Fibroblast of mammary gland (primary cell): Measurements from ENCODE around the gene PRR23C.
A peak's percentile ranks its signal among the peaks of the same experiment; 100 is the strongest.
"Not testable (repeated sequence)": the region's sequence is repeated elsewhere in the genome, so short reads cannot be mapped to it uniquely, and the experiment has no call there.

ENCODE experiments used
- DNase-seq: peaks from one replicate; pipeline ENCODE4 v3.0.0-alpha.2; 2010; ENCODE audit warnings: low read depth
- H3K4me3 ChIP-seq: 2 replicates; pipeline ENCODE4 v1.5.1; 2011; ENCODE audit warnings: low read depth, mild to moderate bottlenecking, low read length, moderate library complexity; ENCODE audit not compliant: control insufficient read depth
- CTCF ChIP-seq: conservative IDR thresholded peaks from 2 replicates; pipeline ENCODE4 v1.5.1; 2011; ENCODE audit warnings: low read depth, low read length, inconsistent platforms; ENCODE audit not compliant: control insufficient read depth, insufficient read depth

PRR23C gene

GRCh38 chr3:139062918-139063317 is 18.2 kb upstream of the PRR23C start:
- DNase-seq = no peak
- TF ChIP-seq CTCF = no peak

GRCh38 chr3:139052802-139053600 is 8.3 kb upstream of the PRR23C start:
- DNase-seq = peak; percentile 2
- no peak for TF ChIP-seq CTCF
- H3K4me3 ChIP-seq = no peak overlapping the region

More at GRCh38 chr3:139062918-139063317, 18.2 kb upstream of the PRR23C start:
- H3K4me3 ChIP-seq = no peak overlapping the region

- H3K4me3 ChIP-seq = no peak overlapping the region
- no peak for TF ChIP-seq CTCF
- DNase-seq = no peak
These were observed 932 bp downstream of the PRR23C start for GRCh38 chr3:139043554-139044365.

GRCh38 chr3:139037478-139037877 is 7.2 kb downstream of the PRR23C start:
- H3K4me3 ChIP-seq = no peak overlapping the region
- no peak for DNase-seq
- no peak for TF ChIP-seq CTCF

- H3K4me3 ChIP-seq = no peak overlapping the region
- DNase-seq = no peak
- TF ChIP-seq CTCF = no peak
These were observed 12.2 kb downstream of the PRR23C start for GRCh38 chr3:139032326-139033002.

- DNase-seq, H3K4me3 ChIP-seq: not testable (repeated sequence)
These were observed 14.1 kb downstream of the PRR23C start for GRCh38 chr3:139030576-139030975.

- H3K4me3 ChIP-seq = no peak overlapping the region
- no peak for TF ChIP-seq CTCF
- no peak for DNase-seq
These were observed 19.7 kb downstream of the PRR23C start for GRCh38 chr3:139024968-139025367.
